SK-N-SH (cell line): ENCODE results near the gene CHRNB2. TPM values are rescaled to one million over a fixed set of nuclear protein-coding genes. Genes with fewer than 3 reads are reported as not detected.

ENCODE experiments used
- CTCF ChIA-PET: fragments of 300-600, 350-600 bp; formaldehyde crosslinking; extraction: SDS; loops from one replicate; lab custom pipeline; 2021; lab: Yijun Ruan, JAX
- POLR2A ChIA-PET: fragments of 350-600 bp; sonication (Branson Sonifier 250); formaldehyde crosslinking; extraction: SDS; loops from one replicate; lab custom pipeline; 2020; ENCODE audit warnings: antibody characterized with exemption, inconsistent platforms; lab: Yijun Ruan, JAX
- DNase-seq: peaks from one replicate; pipeline ENCODE4 v3.0.0; 2012
- H2AFZ ChIP-seq: fragments of 200-600 bp; sonication (generic); 2 replicates; pipeline ENCODE4 v1.8.1; 2016; ENCODE audit warnings: antibody characterized with exemption, mild to moderate bottlenecking, low read depth
- H3F3A ChIP-seq: fragments of 200-600 bp; sonication (generic); replicated peaks from 2 replicates; pipeline ENCODE3; 2016; ENCODE audit warnings: antibody characterized with exemption, mild to moderate bottlenecking; ENCODE audit not compliant: insufficient read depth
- H3K27ac ChIP-seq, 2 experiments: fragments of 200-500 bp in 1 of 2; fragments of 200-600 bp in 1 of 2; sonication (Bioruptor generic) in 1 of 2; sonication (generic), shearing (Covaris generic) in 1 of 2; 2 replicates each; pipeline versions ENCODE4 v1.5.1 to v1.6.1; 2014 to 2016; ENCODE audit warnings: low read depth in 2 of 2, inconsistent platforms in 1 of 2, low read length in 1 of 2, mild to moderate bottlenecking in 1 of 2, mixed read lengths in 1 of 2
- H3K27me3 ChIP-seq: fragments of 200-600 bp; sonication (generic), shearing (Covaris generic); 2 replicates; pipeline ENCODE4 v1.6.1; 2016; ENCODE audit warnings: mixed run types; ENCODE audit not compliant: insufficient read depth
- H3K36me3 ChIP-seq, 2 experiments: fragments of 200-500 bp in 1 of 2; fragments of 200-600 bp in 1 of 2; sonication (Bioruptor generic) in 1 of 2; sonication (generic) in 1 of 2; replicated peaks in 1 of 2; 2 replicates each; pipeline versions ENCODE3 to v1.5.1; 2014 to 2016; ENCODE audit warnings: low read length in 1 of 2, mild to moderate bottlenecking in 1 of 2; ENCODE audit not compliant: insufficient read depth in 2 of 2, control insufficient read depth in 1 of 2
- H3K4me1 ChIP-seq, 2 experiments: fragments of 200-500 bp in 1 of 2; fragments of 200-600 bp in 1 of 2; sonication (Bioruptor generic) in 1 of 2; sonication (generic), shearing (Covaris generic) in 1 of 2; 2 replicates each; pipeline versions ENCODE4 v1.5.1 to v1.6.1; 2014 to 2016; ENCODE audit warnings: low read depth in 1 of 2, low read length in 1 of 2, mixed run types in 1 of 2; ENCODE audit not compliant: insufficient read depth in 2 of 2, control insufficient read depth in 1 of 2
- H3K4me2 ChIP-seq: fragments of 200-600 bp; sonication (generic), shearing (Covaris generic); 2 replicates; pipeline ENCODE4 v1.6.1; 2017; ENCODE audit warnings: mixed run types
- H3K4me3 ChIP-seq, 2 experiments: fragments of 200-500 bp in 1 of 2; fragments of 200-600 bp in 1 of 2; sonication (Bioruptor generic) in 1 of 2; sonication (generic), shearing (Covaris generic) in 1 of 2; 2 replicates each; pipeline versions ENCODE4 v1.5.1 to v1.8.1; 2014 to 2016; ENCODE audit warnings: low read depth in 2 of 2, inconsistent platforms in 1 of 2, low read length in 1 of 2, mild to moderate bottlenecking in 1 of 2, mixed read lengths in 1 of 2, moderate library complexity in 1 of 2
- H3K79me2 ChIP-seq: fragments of 200-600 bp; sonication (generic); 2 replicates; pipeline ENCODE4 v1.8.1; 2017; ENCODE audit warnings: mild to moderate bottlenecking; ENCODE audit not compliant: insufficient read depth
- H3K9ac ChIP-seq: fragments of 200-600 bp; sonication (generic); 2 replicates; pipeline ENCODE4 v1.6.1; 2017; ENCODE audit warnings: mixed run types
- H3K9me2 ChIP-seq: fragments of 200-600 bp; sonication (generic); 2 replicates; pipeline ENCODE4 v1.6.1; 2017; ENCODE audit warnings: mixed run types
- H3K9me3 ChIP-seq: fragments of 200-600 bp; sonication (generic); 2 replicates; pipeline ENCODE4 v1.6.1; 2017; ENCODE audit warnings: mixed run types, mild to moderate bottlenecking, moderate library complexity
- H4K20me1 ChIP-seq: fragments of 200-600 bp; sonication (generic); 2 replicates; pipeline ENCODE4 v1.6.1; 2017; ENCODE audit warnings: mild to moderate bottlenecking, mixed run types; ENCODE audit not compliant: insufficient read depth
- EP300 ChIP-seq, 2 experiments: IDR thresholded peaks; 2 replicates each; pipeline versions ENCODE4 v1.4.0 to v1.6.1; 2012; ENCODE audit warnings: borderline replicate concordance in 1 of 2, low read depth in 1 of 2, low read length in 1 of 2
- EZH2phosphoT487 ChIP-seq: fragments of 200-600 bp; sonication (generic); IDR thresholded peaks from 2 replicates; pipeline ENCODE4 v1.6.1; 2017; ENCODE audit warnings: low read depth, mixed run types, mild to moderate bottlenecking, antibody characterized with exemption, moderate library complexity, borderline replicate concordance
- FOXJ3 ChIP-seq: sonication (generic); formaldehyde crosslinking; IDR thresholded peaks from 2 replicates; pipeline ENCODE4 v1.5.1; 2020; ENCODE audit warnings: mild to moderate bottlenecking, missing genetic modification reagents
- FOXM1 ChIP-seq: IDR thresholded peaks from 2 replicates; pipeline ENCODE4 v1.4.0; 2012; ENCODE audit warnings: low read depth, mild to moderate bottlenecking
- GATA2 ChIP-seq: sonication (generic); formaldehyde crosslinking; IDR thresholded peaks from 2 replicates; pipeline ENCODE4 v1.5.0; 2020; ENCODE audit warnings: mild to moderate bottlenecking, missing genetic modification reagents
- JUND ChIP-seq: IDR thresholded peaks from 2 replicates; pipeline ENCODE4 v1.4.0; 2012
- MAX ChIP-seq: IDR thresholded peaks from 2 replicates; pipeline ENCODE4 v1.4.0; 2012; ENCODE audit warnings: low read depth
- MXI1 ChIP-seq: IDR thresholded peaks from 2 replicates; pipeline ENCODE4 v1.6.1; 2012; ENCODE audit warnings: mild to moderate bottlenecking, low read depth, low read length, improper control_type of control experiment
- NFIC ChIP-seq: IDR thresholded peaks from 2 replicates; pipeline ENCODE4 v1.4.0; 2012; ENCODE audit warnings: borderline replicate concordance
- PBX3 ChIP-seq: IDR thresholded peaks from 2 replicates; pipeline ENCODE4; 2012
- REST ChIP-seq: IDR thresholded peaks from 2 replicates; pipeline ENCODE4 v1.6.1; 2012; ENCODE audit warnings: mild to moderate bottlenecking, low read depth, low read length, moderate library complexity
- SMC3 ChIP-seq: IDR thresholded peaks from 2 replicates; pipeline ENCODE4 v1.6.1; 2012; ENCODE audit warnings: low read depth, low read length, improper control_type of control experiment
- USF1 ChIP-seq: IDR thresholded peaks from 2 replicates; pipeline ENCODE4 v1.4.0; 2012; ENCODE audit warnings: low read depth, borderline replicate concordance
- YY1 ChIP-seq: IDR thresholded peaks from 2 replicates; pipeline ENCODE4 v1.4.0; 2012; ENCODE audit warnings: low read depth, mild to moderate bottlenecking
- WGBS: methylation state at CpG from one replicate; pipeline ENCODE4 v1.1.6; 2017; ENCODE audit warnings: low lambda C conversion rate; 5-methylcytosine and 5-hydroxymethylcytosine counted together
- polyA plus RNA-seq, 3 experiments: library from polyadenylated mRNA; depleted of rRNA; stranded (reverse); fragments of >200 nt; gene quantifications; 2 replicates each; pipeline ENCODE4 v1.2.3, GENCODE V29; 2012

Gene CHRNB2
- polyA plus RNA-seq, 1 of the 3 experiments (the other 2 are of a cell fraction): 0.64 TPM

GRCh38 chr1:154583773-154584172 is 16.2 kb downstream of the CHRNB2 start:
- no peak for TF ChIP-seq MAX
- TF ChIP-seq FOXJ3 (CRISPR knock-in tag): no peak
- TF ChIP-seq YY1: no peak
- TF ChIP-seq EP300 (IDR thresholded peaks at IDR 0.05; ENCODE audit: borderline replicate concordance in 1 of 2, low read depth in 1 of 2, low read length in 1 of 2): no peak
- TF ChIP-seq FOXM1: no peak
- no peak for TF ChIP-seq EZH2phosphoT487
- no peak for TF ChIP-seq GATA2 (CRISPR knock-in tag)
- no peak for TF ChIP-seq MXI1
- TF ChIP-seq REST: no peak
- no peak for TF ChIP-seq USF1
- no peak for TF ChIP-seq JUND
- TF ChIP-seq SMC3: no peak
- no peak for TF ChIP-seq NFIC
- no peak for TF ChIP-seq PBX3
- no peak for DNase-seq
- Histone ChIP-seq H3K79me2 (no peaks in the 10 kb centered on the region), H3K9me2 (no peaks in the 10 kb centered on the region), H3K4me2 (no peak overlapping the region), H3K4me1 (peaks cover 0 to 14% of the 10 kb centered on the region in 2 experiments; a peak in 2 of 4 replicates), H3K27me3 (no peaks in the 10 kb centered on the region), H3K36me3 (peaks cover 78 to 97% of the 10 kb centered on the region in 2 experiments), H3K27ac (peak overlapping the region in 1 of 2 experiments; percentile 68; a peak in 2 of 4 replicates), H2AFZ (no peak overlapping the region), H4K20me1 (peaks cover 14% of the 10 kb centered on the region), H3F3A (no peaks in the 10 kb centered on the region), H3K9me3 (no peaks in the 10 kb centered on the region), H3K9ac (no peak overlapping the region), H3K4me3 (no peak overlapping the region)
- CTCF ChIA-PET: interaction anchor here (0.6 to 1.6 kb wide), 3 partner anchors 24 to 360 kb away, joined by 3 to 5 read pairs (median 3); no protein-coding TSS in a partner anchor
- POLR2A ChIA-PET: no interaction called here
- WGBS: 67% methylated on average over 9 of the region's 9 CpGs
